Fibroblast of lung (primary cell): ENCODE results near the gene PRR7.

Source experiments
- CTCF ChIP-seq, 2 donors: IDR thresholded peaks in 1 of 2; conservative IDR thresholded peaks in 1 of 2; 1 replicate in 1 of 2; 2 replicates in 1 of 2; pipeline ENCODE4 v1.5.1; 2011 to 2012; ENCODE audit warnings: low read length in 2 of 2, control low read depth in 1 of 2, inconsistent platforms in 1 of 2, low read depth in 1 of 2, mild to moderate bottlenecking in 1 of 2
- EZH2 ChIP-seq: IDR thresholded peaks from 2 replicates; pipeline ENCODE4 v1.5.1; 2012; ENCODE audit warnings: low read length, control low read depth, mild to moderate bottlenecking; ENCODE audit errors: missing control alignments

- no peak for TF ChIP-seq CTCF (conservative IDR thresholded peaks at IDR 0.05 in 1 of 2, IDR thresholded peaks at IDR 0.05 in 1 of 2; ENCODE audit: low read depth in 1 of 2, low read length in 2 of 2)
- no peak for TF ChIP-seq EZH2
Observed at GRCh38 chr5:177427919-177428573, 18.6 kb upstream of the PRR7 start.
